HL-60 (cell line): Measurements from ENCODE around the gene IL1A.

Experiments used
- CTCF ChIP-seq: IDR thresholded peaks from one replicate; pipeline ENCODE4 v1.5.1; 2011; ENCODE audit warnings: low read length, control low read depth, inconsistent platforms; ENCODE audit not compliant: insufficient read depth
- GABPA ChIP-seq: IDR thresholded peaks from 2 replicates; pipeline ENCODE4 v1.6.1; 2012; ENCODE audit warnings: low read depth
- POLR2AphosphoS5 ChIP-seq: IDR thresholded peaks from 2 replicates; pipeline ENCODE4 v1.6.1; 2012; ENCODE audit warnings: low read depth
- REST ChIP-seq: IDR thresholded peaks from 2 replicates; pipeline ENCODE4 v1.6.1; 2012; ENCODE audit warnings: low read depth; ENCODE audit not compliant: insufficient replicate concordance
- SPI1 ChIP-seq: IDR thresholded peaks from 2 replicates; pipeline ENCODE4 v1.6.1; 2012; ENCODE audit warnings: low read depth, mild to moderate bottlenecking, borderline replicate concordance

GRCh38 chr2:112762276-112762675 is 22.0 kb downstream of the IL1A start:
- TF ChIP-seq CTCF (no peak), POLR2AphosphoS5 (no peak), GABPA (no peak), REST (no peak), SPI1 (no peak)
